Nephron progenitor cell (in vitro differentiated cells): Measurements from ENCODE around the gene KEAP1.
"Not testable (repeated sequence)": the region's sequence is repeated elsewhere in the genome, so short reads cannot be mapped to it uniquely, and the experiment has no call there.

Experiments used
- DNase-seq: peaks from one replicate; pipeline ENCODE4 v3.0.0; 2021
- H3K27ac Mint-ChIP-seq: 2 replicates; pipeline ENCODE4 v1.8.0; 2021; ENCODE audit warnings: mild to moderate bottlenecking, moderate library complexity, mixed read lengths
- H3K27me3 Mint-ChIP-seq: 2 replicates; pipeline ENCODE4 v1.8.0; 2021; ENCODE audit warnings: mild to moderate bottlenecking, low read depth, mixed read lengths; ENCODE audit not compliant: poor library complexity
- H3K36me3 Mint-ChIP-seq: 2 replicates; pipeline ENCODE4 v1.8.0; 2021; ENCODE audit warnings: low read depth, mixed read lengths
- H3K4me1 Mint-ChIP-seq: 2 replicates; pipeline ENCODE4 v1.8.0; 2021; ENCODE audit warnings: mixed read lengths
- H3K4me3 Mint-ChIP-seq: 2 replicates; pipeline ENCODE4 v1.8.0; 2021; ENCODE audit warnings: mild to moderate bottlenecking, moderate library complexity, mixed read lengths
- H3K9me3 Mint-ChIP-seq: 2 replicates; pipeline ENCODE4 v1.8.0; 2021; ENCODE audit warnings: mild to moderate bottlenecking, moderate library complexity, mixed read lengths
- CTCF ChIP-seq: fragments of 200-600 bp; sonication (generic); IDR thresholded peaks from 2 replicates; pipeline ENCODE4 v1.5.0; 2021; ENCODE audit warnings: antibody characterized with exemption

The KEAP1 gene

GRCh38 chr19:10461047-10461949 is 41.9 kb downstream of the KEAP1 start:
- Mint-ChIP-seq H3K9me3 (no peaks in the 10 kb centered on the region), H3K27me3 (peaks cover 4% of the 10 kb centered on the region), H3K4me3 (peak overlapping the region; percentile 74), H3K36me3 (no peaks in the 10 kb centered on the region), H3K27ac (peak overlapping the region; percentile 80), H3K4me1 (peaks cover 30% of the 10 kb centered on the region)
- DNase-seq = peak; percentile 99
- TF ChIP-seq CTCF = no peak

- H3K4me3 Mint-ChIP-seq = no peak overlapping the region
- H3K36me3 Mint-ChIP-seq = no peaks in the 10 kb centered on the region
- no peak for DNase-seq
- H3K4me1 Mint-ChIP-seq = peaks cover 30% of the 10 kb centered on the region
- peak overlapping the region; percentile 80 for H3K27ac Mint-ChIP-seq
- no peaks in the 10 kb centered on the region for H3K9me3 Mint-ChIP-seq
- peaks cover 4% of the 10 kb centered on the region for H3K27me3 Mint-ChIP-seq
- no peak for TF ChIP-seq CTCF
These were observed 42.5 kb downstream of the KEAP1 start for GRCh38 chr19:10460714-10461046.

GRCh38 chr19:10458733-10459132 is 44.4 kb downstream of the KEAP1 start:
- H3K4me1 Mint-ChIP-seq = peaks cover 41% of the 10 kb centered on the region
- H3K9me3 Mint-ChIP-seq, DNase-seq, H3K36me3 Mint-ChIP-seq, H3K27me3 Mint-ChIP-seq, H3K4me3 Mint-ChIP-seq, H3K27ac Mint-ChIP-seq: not testable (repeated sequence)

- peak; percentile 46 for DNase-seq
- no peaks in the 10 kb centered on the region for H3K9me3 Mint-ChIP-seq
These were observed 48.9 kb downstream of the KEAP1 start for GRCh38 chr19:10454267-10454666.

GRCh38 chr19:10453852-10454251 is 49.3 kb downstream of the KEAP1 start:
- DNase-seq = no peak
- TF ChIP-seq CTCF = no peak
- Mint-ChIP-seq H3K4me1 (peaks cover 50% of the 10 kb centered on the region), H3K27ac (no peak overlapping the region), H3K9me3 (no peaks in the 10 kb centered on the region), H3K4me3 (peak overlapping the region; percentile 21), H3K27me3 (peaks cover 8% of the 10 kb centered on the region), H3K36me3 (no peaks in the 10 kb centered on the region)

More at GRCh38 chr19:10454267-10454666, 48.9 kb downstream of the KEAP1 start:
- no peak overlapping the region for H3K4me3 Mint-ChIP-seq
- no peak for TF ChIP-seq CTCF
- no peak overlapping the region for H3K27ac Mint-ChIP-seq
- H3K27me3 Mint-ChIP-seq = peaks cover 4% of the 10 kb centered on the region
- H3K4me1 Mint-ChIP-seq = peaks cover 52% of the 10 kb centered on the region
- no peaks in the 10 kb centered on the region for H3K36me3 Mint-ChIP-seq

GRCh38 chr19:10452726-10453618 is 50.2 kb downstream of the KEAP1 start:
- Mint-ChIP-seq H3K4me1 (peaks cover 42% of the 10 kb centered on the region), H3K36me3 (no peaks in the 10 kb centered on the region), H3K27ac (no peak overlapping the region), H3K4me3 (no peak overlapping the region), H3K27me3 (peaks cover 10% of the 10 kb centered on the region), H3K9me3 (no peaks in the 10 kb centered on the region)
- DNase-seq = no peak
- TF ChIP-seq CTCF = no peak
